GM12872 (cell line): ENCODE measurements around the gene TPBGL.

ENCODE experiments used
- TF ChIP-seq, protein P1 (sequence below): IDR thresholded peaks from 3 replicates; pipeline ENCODE4 v1.5.1; 2011; ENCODE audit warnings: low read depth, mild to moderate bottlenecking, low read length, moderate library complexity; ENCODE audit not compliant: insufficient read depth

TPBGL gene

GRCh38 chr11:75264356-75264755 lies 23.8 kb downstream of the TPBGL start:
- TF ChIP-seq, protein P1, sequence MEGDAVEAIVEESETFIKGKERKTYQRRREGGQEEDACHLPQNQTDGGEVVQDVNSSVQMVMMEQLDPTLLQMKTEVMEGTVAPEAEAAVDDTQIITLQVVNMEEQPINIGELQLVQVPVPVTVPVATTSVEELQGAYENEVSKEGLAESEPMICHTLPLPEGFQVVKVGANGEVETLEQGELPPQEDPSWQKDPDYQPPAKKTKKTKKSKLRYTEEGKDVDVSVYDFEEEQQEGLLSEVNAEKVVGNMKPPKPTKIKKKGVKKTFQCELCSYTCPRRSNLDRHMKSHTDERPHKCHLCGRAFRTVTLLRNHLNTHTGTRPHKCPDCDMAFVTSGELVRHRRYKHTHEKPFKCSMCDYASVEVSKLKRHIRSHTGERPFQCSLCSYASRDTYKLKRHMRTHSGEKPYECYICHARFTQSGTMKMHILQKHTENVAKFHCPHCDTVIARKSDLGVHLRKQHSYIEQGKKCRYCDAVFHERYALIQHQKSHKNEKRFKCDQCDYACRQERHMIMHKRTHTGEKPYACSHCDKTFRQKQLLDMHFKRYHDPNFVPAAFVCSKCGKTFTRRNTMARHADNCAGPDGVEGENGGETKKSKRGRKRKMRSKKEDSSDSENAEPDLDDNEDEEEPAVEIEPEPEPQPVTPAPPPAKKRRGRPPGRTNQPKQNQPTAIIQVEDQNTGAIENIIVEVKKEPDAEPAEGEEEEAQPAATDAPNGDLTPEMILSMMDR = no peak

DNA sequence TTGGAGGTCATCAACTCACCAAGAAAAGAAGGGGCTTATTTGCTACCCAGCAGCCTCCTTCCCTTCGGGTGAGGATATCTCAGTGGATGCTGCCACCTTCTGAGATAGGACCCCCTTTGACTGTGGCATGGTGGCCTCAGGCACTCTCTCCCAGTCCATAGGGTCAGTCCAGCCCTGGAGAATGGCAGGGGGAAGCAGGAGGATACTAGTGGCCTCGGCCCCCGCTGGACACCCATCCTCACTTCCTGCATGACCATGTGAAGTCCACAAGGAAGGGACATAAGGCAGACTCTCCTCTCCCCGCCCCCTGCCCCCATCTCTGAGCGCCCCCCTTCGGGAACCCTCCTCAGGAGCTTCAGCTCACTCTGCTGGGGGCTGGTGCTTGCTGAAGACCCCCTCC lies 24.4 kb downstream of the TPBGL start:
- TF ChIP-seq, protein P1 = no peak

DNA sequence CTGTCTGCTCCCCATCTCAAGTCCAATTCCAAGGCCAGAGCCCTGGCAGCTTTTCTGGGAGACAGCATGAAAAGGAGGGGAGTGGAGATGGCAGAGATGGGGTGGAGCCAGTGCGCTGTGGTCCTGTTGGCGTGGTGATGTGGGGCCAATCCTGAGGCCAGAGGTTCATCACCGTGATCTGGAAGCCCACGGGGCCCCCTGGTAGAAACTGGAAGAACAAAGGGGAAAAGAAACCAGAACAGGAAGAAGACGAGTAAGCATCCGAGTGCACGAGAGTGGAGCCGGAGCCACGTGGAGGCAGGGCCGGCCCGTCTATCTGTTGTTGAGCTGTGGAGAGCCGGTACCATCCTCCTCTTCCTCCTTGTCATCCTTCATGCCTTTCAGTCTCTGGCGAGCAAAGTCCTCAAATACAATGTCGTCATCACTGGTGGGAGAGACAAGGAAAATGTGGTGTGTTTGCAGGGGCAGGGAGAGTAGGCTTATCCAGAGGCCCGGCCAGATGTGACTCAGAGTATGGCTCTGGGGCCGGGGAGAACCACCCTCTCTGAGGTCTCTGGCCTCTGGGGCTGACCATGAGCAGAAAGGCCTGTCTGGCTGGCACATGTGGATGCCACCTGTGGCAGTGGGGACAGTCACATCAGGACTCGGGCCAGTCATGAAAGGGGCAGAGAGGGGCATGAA lies 25.4 kb downstream of the TPBGL start:
- TF ChIP-seq, protein P1 = no peak

DNA sequence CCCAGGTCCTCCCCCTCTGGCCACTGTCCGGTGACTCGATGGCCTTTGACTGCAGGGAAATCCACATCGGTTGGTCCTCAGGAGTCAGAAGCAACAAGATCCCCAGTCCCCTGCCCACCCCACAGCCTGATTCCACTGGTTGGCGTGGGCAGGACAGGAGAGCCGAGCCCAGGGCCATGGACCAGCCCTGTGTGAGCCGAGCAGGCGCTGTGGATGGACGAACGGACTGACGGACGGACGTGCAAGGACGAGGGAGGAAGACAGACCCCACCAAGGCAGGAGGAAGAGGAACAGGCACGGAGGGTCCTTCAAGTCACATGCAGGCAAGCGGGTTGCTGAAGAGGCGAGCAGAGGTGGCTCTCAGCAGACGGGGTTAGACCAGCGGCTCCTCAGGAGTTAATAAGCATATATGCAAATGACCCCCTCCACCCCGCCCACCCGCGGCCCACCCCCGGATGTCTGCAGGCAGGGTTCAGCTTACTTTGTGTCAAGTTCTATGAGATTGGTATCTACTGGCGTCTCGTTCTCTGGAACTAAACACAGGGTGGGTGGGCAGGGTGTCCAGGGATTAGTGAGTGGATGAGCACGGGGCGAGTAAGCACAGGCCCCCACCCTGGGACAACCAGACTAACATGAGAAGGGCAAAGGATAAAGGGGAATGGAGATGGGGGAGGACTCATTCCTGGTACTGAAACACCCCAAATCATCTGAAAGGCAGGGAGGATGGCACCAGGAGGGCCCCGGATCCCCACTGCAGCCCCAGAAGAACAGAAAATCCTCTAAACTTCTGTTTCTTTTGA lies 26.8 kb downstream of the TPBGL start:
- TF ChIP-seq, protein P1 = no peak

- TF ChIP-seq, protein P1 = no peak
These were observed 28.2 kb downstream of the TPBGL start for GRCh38 chr11:75268626-75269366.

GRCh38 chr11:75269367-75269660 lies 28.7 kb downstream of the TPBGL start:
- TF ChIP-seq, protein P1 = no peak

DNA sequence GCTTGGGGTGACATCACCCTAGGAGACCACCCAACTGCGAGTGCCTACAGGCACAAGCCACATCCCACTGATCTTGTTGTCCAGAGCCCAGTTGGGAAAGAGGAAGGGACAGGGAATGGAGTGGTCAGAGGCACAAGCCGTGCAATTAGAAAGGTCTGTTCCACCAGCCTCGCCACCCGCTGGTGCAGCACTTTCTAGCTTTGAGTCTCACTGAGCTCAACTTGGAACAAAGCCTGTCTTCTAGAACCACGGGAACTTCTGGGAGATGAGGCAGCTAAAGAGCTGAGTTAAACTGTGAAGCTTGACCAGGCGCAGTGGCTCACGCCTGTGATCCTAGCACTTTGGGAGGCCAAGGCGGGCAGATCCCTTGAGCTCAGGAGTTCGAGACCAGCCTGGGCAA lies 29.3 kb downstream of the TPBGL start:
- TF ChIP-seq, protein P1 = no peak
